ENCODE measurements around the gene PTPRD.

The PTPRD gene

GRCh38 chr9:10079284-10079964 lies 533.4 kb downstream of the PTPRD start:
- no peak for DNase-seq (ENCODE audit: insufficient read length)
- TF ChIP-seq POLR2AphosphoS5 (IDR thresholded peaks at IDR 0.05; ENCODE audit: low read depth, low read length) (no peak), POLR2A (IDR thresholded peaks at IDR 0.05; ENCODE audit: low read depth, low read length) (no peak), TAF1 (IDR thresholded peaks at IDR 0.05; ENCODE audit: borderline replicate concordance, low read depth, low read length) (no peak)
- FAIRE-seq = no peak

- DNase-seq (ENCODE audit: insufficient read length) (no peak), FAIRE-seq (no peak)
- TF ChIP-seq POLR2AphosphoS5 (IDR thresholded peaks at IDR 0.05; ENCODE audit: low read depth, low read length) (no peak), TAF1 (IDR thresholded peaks at IDR 0.05; ENCODE audit: borderline replicate concordance, low read depth, low read length) (no peak), POLR2A (IDR thresholded peaks at IDR 0.05; ENCODE audit: low read depth, low read length) (no peak)
These were observed 541.2 kb downstream of the PTPRD start for GRCh38 chr9:10071579-10071978.

- no peak for TF ChIP-seq POLR2A (IDR thresholded peaks at IDR 0.05; ENCODE audit: low read depth, low read length)
- TF ChIP-seq TAF1 (IDR thresholded peaks at IDR 0.05; ENCODE audit: borderline replicate concordance, low read depth, low read length) = no peak
- no peak for TF ChIP-seq POLR2AphosphoS5 (IDR thresholded peaks at IDR 0.05; ENCODE audit: low read depth, low read length)
- no peak for DNase-seq (ENCODE audit: insufficient read length)
- no peak for FAIRE-seq
These were observed 550.0 kb downstream of the PTPRD start for GRCh38 chr9:10062629-10063395.

GRCh38 chr9:10059044-10059443 lies 553.8 kb downstream of the PTPRD start:
- TF ChIP-seq POLR2AphosphoS5 (IDR thresholded peaks at IDR 0.05; ENCODE audit: low read depth, low read length) (no peak), POLR2A (IDR thresholded peaks at IDR 0.05; ENCODE audit: low read depth, low read length) (no peak), TAF1 (IDR thresholded peaks at IDR 0.05; ENCODE audit: borderline replicate concordance, low read depth, low read length) (no peak)
- DNase-seq (ENCODE audit: insufficient read length) (no peak), FAIRE-seq (no peak)

- TF ChIP-seq TAF1 (IDR thresholded peaks at IDR 0.05; ENCODE audit: borderline replicate concordance, low read depth, low read length) (no peak), POLR2A (IDR thresholded peaks at IDR 0.05; ENCODE audit: low read depth, low read length) (no peak), POLR2AphosphoS5 (IDR thresholded peaks at IDR 0.05; ENCODE audit: low read depth, low read length) (no peak)
- FAIRE-seq (no peak), DNase-seq (ENCODE audit: insufficient read length) (no peak)
These were observed 556.9 kb downstream of the PTPRD start for GRCh38 chr9:10055886-10056395.

- FAIRE-seq (no peak), DNase-seq (ENCODE audit: insufficient read length) (no peak)
- TF ChIP-seq POLR2A (IDR thresholded peaks at IDR 0.05; ENCODE audit: low read depth, low read length) (no peak), POLR2AphosphoS5 (IDR thresholded peaks at IDR 0.05; ENCODE audit: low read depth, low read length) (no peak)
These were observed 558.3 kb downstream of the PTPRD start for GRCh38 chr9:10054456-10054855.

- no peak for FAIRE-seq
- no peak for DNase-seq (ENCODE audit: insufficient read length)
- TF ChIP-seq POLR2AphosphoS5 (IDR thresholded peaks at IDR 0.05; ENCODE audit: low read depth, low read length) = no peak
These were observed 559.9 kb downstream of the PTPRD start for GRCh38 chr9:10052916-10053315.

- TF ChIP-seq POLR2A (IDR thresholded peaks at IDR 0.05; ENCODE audit: low read depth, low read length) (no peak), TAF1 (IDR thresholded peaks at IDR 0.05; ENCODE audit: borderline replicate concordance, low read depth, low read length) (no peak), POLR2AphosphoS5 (IDR thresholded peaks at IDR 0.05; ENCODE audit: low read depth, low read length) (no peak)
These were observed 560.6 kb downstream of the PTPRD start for GRCh38 chr9:10052181-10052580.

GRCh38 chr9:10050016-10050415 lies 562.8 kb downstream of the PTPRD start:
- no peak for TF ChIP-seq POLR2A (IDR thresholded peaks at IDR 0.05; ENCODE audit: low read depth, low read length)
- no peak for TF ChIP-seq TAF1 (IDR thresholded peaks at IDR 0.05; ENCODE audit: borderline replicate concordance, low read depth, low read length)
- no peak for TF ChIP-seq POLR2AphosphoS5 (IDR thresholded peaks at IDR 0.05; ENCODE audit: low read depth, low read length)
- FAIRE-seq = no peak
- DNase-seq (ENCODE audit: insufficient read length) = no peak

More at GRCh38 chr9:10052181-10052580, 560.6 kb downstream of the PTPRD start:
- DNase-seq (ENCODE audit: insufficient read length) = no peak
- no peak for FAIRE-seq

GRCh38 chr9:10048994-10049393 lies 563.8 kb downstream of the PTPRD start:
- no peak for FAIRE-seq
- TF ChIP-seq POLR2AphosphoS5 (IDR thresholded peaks at IDR 0.05; ENCODE audit: low read depth, low read length) (no peak), POLR2A (IDR thresholded peaks at IDR 0.05; ENCODE audit: low read depth, low read length) (no peak), TAF1 (IDR thresholded peaks at IDR 0.05; ENCODE audit: borderline replicate concordance, low read depth, low read length) (no peak)
- no peak for DNase-seq (ENCODE audit: insufficient read length)

GRCh38 chr9:10045598-10045997 lies 567.2 kb downstream of the PTPRD start:
- FAIRE-seq (no peak), DNase-seq (ENCODE audit: insufficient read length) (no peak)
- TF ChIP-seq TAF1 (IDR thresholded peaks at IDR 0.05; ENCODE audit: borderline replicate concordance, low read depth, low read length) (no peak), POLR2AphosphoS5 (IDR thresholded peaks at IDR 0.05; ENCODE audit: low read depth, low read length) (no peak), POLR2A (IDR thresholded peaks at IDR 0.05; ENCODE audit: low read depth, low read length) (no peak)

GRCh38 chr9:10041726-10042229 lies 571.0 kb downstream of the PTPRD start:
- DNase-seq (ENCODE audit: insufficient read length) (no peak), FAIRE-seq (no peak)
- no peak for TF ChIP-seq POLR2AphosphoS5 (IDR thresholded peaks at IDR 0.05; ENCODE audit: low read depth, low read length)
- no peak for TF ChIP-seq POLR2A (IDR thresholded peaks at IDR 0.05; ENCODE audit: low read depth, low read length)

All from GM12892 (cell line).